H1 (cell line): ENCODE results near the gene STXBP4. TPM values are rescaled to one million over a fixed set of nuclear protein-coding genes. Genes with fewer than 3 reads are reported as not detected.
A peak's percentile ranks its signal among the peaks of the same experiment; 100 is the strongest.

ENCODE experiments used
- CTCF ChIA-PET: fragments of 300-600 bp; sonication (Branson Sonifier 250); formaldehyde crosslinking; loops from one replicate; lab custom pipeline; 2021; ENCODE audit not compliant: partially characterized antibody; lab: Charles Lee
- POLR2A ChIA-PET: fragments of 300-600 bp; sonication (Branson Sonifier 250); formaldehyde crosslinking; loops from one replicate; lab custom pipeline; 2021; ENCODE audit warnings: inconsistent platforms; ENCODE audit not compliant: partially characterized antibody; lab: Charles Lee
- DNase-seq, 2 experiments: peaks; one replicate each; pipeline versions ENCODE4 v3.0.0 to v3.0.0-alpha.2; 2010 to 2022; ENCODE audit warnings: low spot score in 2 of 2, low read depth in 1 of 2, mixed read lengths in 1 of 2
- FAIRE-seq: peaks from 2 replicates; lab custom pipeline; 2011; peaks lifted over from hg19 to GRCh38; lab: Jason Lieb, UNC
- H2AFZ ChIP-seq: 2 replicates; pipeline ENCODE4 v1.8.1; 2012; ENCODE audit warnings: low read length, inconsistent platforms
- H2AK5ac ChIP-seq: 2 replicates; pipeline ENCODE4 v1.6.1; 2013; ENCODE audit warnings: low read depth, low read length
- H2BK120ac ChIP-seq: replicated peaks from 2 replicates; pipeline ENCODE3; 2013; ENCODE audit warnings: low read depth, low read length, inconsistent platforms
- H2BK12ac ChIP-seq: 2 replicates; pipeline ENCODE4 v1.6.1; 2013; ENCODE audit warnings: low read depth, low read length
- H2BK15ac ChIP-seq: 2 replicates; pipeline ENCODE4 v1.6.1; 2013; ENCODE audit warnings: low read length
- H2BK20ac ChIP-seq: 2 replicates; pipeline ENCODE4 v1.6.1; 2013; ENCODE audit warnings: low read length
- H2BK5ac ChIP-seq: 2 replicates; pipeline ENCODE4 v1.6.1; 2013; ENCODE audit warnings: low read depth, low read length
- H3K14ac ChIP-seq: 2 replicates; pipeline ENCODE4 v1.6.1; 2013; ENCODE audit warnings: inconsistent platforms; ENCODE audit not compliant: insufficient read length
- H3K18ac ChIP-seq: 2 replicates; pipeline ENCODE4 v1.6.1; 2013; ENCODE audit warnings: low read length; ENCODE audit errors: extremely low read depth
- H3K23ac ChIP-seq: 2 replicates; pipeline ENCODE4 v1.6.1; 2013; ENCODE audit warnings: inconsistent platforms; ENCODE audit not compliant: insufficient read length
- H3K23me2 ChIP-seq: 2 replicates; pipeline ENCODE4 v1.6.1; 2013; ENCODE audit warnings: low read depth, low read length
- H3K27ac ChIP-seq: 2 replicates; pipeline ENCODE4 v1.6.1; 2011; ENCODE audit warnings: low read depth, low read length, inconsistent platforms
- H3K27me3 ChIP-seq, 4 experiments: replicated peaks in 1 of 4; 1 replicate in 1 of 4; 2 replicates in 3 of 4; pipeline versions ENCODE4 v1.6.1 to v1.8.1; 2011 to 2013; ENCODE audit warnings: low read length in 3 of 4, mild to moderate bottlenecking in 3 of 4, inconsistent platforms in 2 of 4, mixed read lengths in 2 of 4, moderate library complexity in 1 of 4; ENCODE audit not compliant: control insufficient read depth in 3 of 4, insufficient read depth in 3 of 4; ENCODE audit errors: extremely low read depth in 1 of 4
- H3K36me3 ChIP-seq, 4 experiments: 2 replicates each; pipeline versions ENCODE4 v1.6.1 to v1.8.1; 2011 to 2013; ENCODE audit warnings: mild to moderate bottlenecking in 4 of 4, low read length in 3 of 4, moderate library complexity in 2 of 4, control low read depth in 1 of 4, inconsistent platforms in 1 of 4; ENCODE audit not compliant: insufficient read depth in 4 of 4, control insufficient read depth in 2 of 4
- H3K4ac ChIP-seq: replicated peaks from 2 replicates; pipeline ENCODE3; 2013; ENCODE audit warnings: low read length, low read depth, mixed read lengths, inconsistent platforms; ENCODE audit not compliant: insufficient read length
- H3K4me1 ChIP-seq, 4 experiments: replicated peaks in 1 of 4; 1 replicate in 1 of 4; 2 replicates in 3 of 4; pipeline versions ENCODE4 v1.6.1 to v1.8.1; 2011 to 2013; ENCODE audit warnings: low read length in 3 of 4, inconsistent platforms in 2 of 4, mixed read lengths in 1 of 4; ENCODE audit not compliant: insufficient read depth in 4 of 4, control insufficient read depth in 3 of 4
- H3K4me2 ChIP-seq, 2 experiments: 2 replicates each; pipeline versions ENCODE4 v1.6.1 to v1.8.1; 2011 to 2013; ENCODE audit warnings: low read depth in 2 of 2, low read length in 2 of 2, control low read depth in 1 of 2, inconsistent platforms in 1 of 2, mild to moderate bottlenecking in 1 of 2; ENCODE audit not compliant: insufficient read depth in 1 of 2
- H3K4me3 ChIP-seq, 4 experiments: fragments of 200-600, 300-600 bp in 1 of 4; sonication (generic), shearing (Covaris generic), sonication (Bioruptor Twin) in 1 of 4; 2 replicates each; pipeline versions ENCODE4 v1.5.1 to v1.8.1; 2011 to 2016; ENCODE audit warnings: low read length in 4 of 4, low read depth in 3 of 4, control low read depth in 2 of 4, inconsistent platforms in 2 of 4, mild to moderate bottlenecking in 2 of 4, mixed read lengths in 1 of 4, moderate library complexity in 1 of 4; ENCODE audit not compliant: insufficient read depth in 2 of 4; ENCODE audit errors: extremely low read depth in 1 of 4
- H3K56ac ChIP-seq: replicated peaks from 2 replicates; pipeline ENCODE3; 2013; ENCODE audit warnings: low read depth, mild to moderate bottlenecking, mixed read lengths, low read length, inconsistent platforms; ENCODE audit not compliant: insufficient read length
- H3K79me1 ChIP-seq: 2 replicates; pipeline ENCODE4 v1.6.1; 2013; ENCODE audit warnings: low read depth, low read length, control low read depth
- H3K79me2 ChIP-seq, 2 experiments: 2 replicates each; pipeline versions ENCODE4 v1.6.1 to v1.8.1; 2012 to 2013; ENCODE audit warnings: low read length in 2 of 2, mild to moderate bottlenecking in 2 of 2, inconsistent platforms in 1 of 2; ENCODE audit not compliant: insufficient read depth in 2 of 2, control insufficient read depth in 1 of 2
- H3K9ac ChIP-seq, 4 experiments: replicated peaks in 1 of 4; 1 replicate in 1 of 4; 2 replicates in 3 of 4; pipeline versions ENCODE4 v1.6.1 to v1.8.1; 2011 to 2013; ENCODE audit warnings: low read depth in 3 of 4, low read length in 3 of 4, control low read depth in 2 of 4, mild to moderate bottlenecking in 2 of 4, moderate library complexity in 2 of 4, inconsistent platforms in 1 of 4; ENCODE audit errors: extremely low read depth in 1 of 4
- H3K9me3 ChIP-seq, 2 experiments: 2 replicates each; pipeline versions ENCODE4 v1.6.1 to v1.8.1; 2012 to 2013; ENCODE audit warnings: mild to moderate bottlenecking in 2 of 2, moderate library complexity in 2 of 2, control low read depth in 1 of 2, inconsistent platforms in 1 of 2, low read depth in 1 of 2, low read length in 1 of 2, mixed read lengths in 1 of 2; ENCODE audit not compliant: insufficient read depth in 2 of 2
- H4K20me1 ChIP-seq, 2 experiments: replicated peaks in 1 of 2; 2 replicates each; pipeline versions ENCODE3 to v1.8.1; 2011 to 2013; ENCODE audit warnings: inconsistent platforms in 2 of 2, low read length in 2 of 2, mild to moderate bottlenecking in 1 of 2; ENCODE audit not compliant: insufficient read depth in 2 of 2, control insufficient read depth in 1 of 2
- H4K5ac ChIP-seq: 2 replicates; pipeline ENCODE4 v1.6.1; 2013; ENCODE audit warnings: low read length, low read depth, mixed read lengths, inconsistent platforms; ENCODE audit not compliant: insufficient read length
- H4K8ac ChIP-seq: 2 replicates; pipeline ENCODE4 v1.8.0; 2013; ENCODE audit warnings: mild to moderate bottlenecking, moderate library complexity, low read length, inconsistent platforms; ENCODE audit not compliant: insufficient read depth; ENCODE audit errors: extremely low read depth
- H4K91ac ChIP-seq: replicated peaks from 2 replicates; pipeline ENCODE3; 2013; ENCODE audit warnings: low read length, mixed read lengths, inconsistent platforms; ENCODE audit not compliant: insufficient read length
- ATF2 ChIP-seq: IDR thresholded peaks from 2 replicates; pipeline ENCODE4 v1.6.1; 2012; ENCODE audit warnings: low read length, inconsistent platforms
- BACH1 ChIP-seq: IDR thresholded peaks from 2 replicates; pipeline ENCODE4 v1.6.1; 2012; ENCODE audit warnings: low read length, improper control_type of control experiment
- CBX5 ChIP-seq: fragments of 300-800, 300-1000 bp; sonication (generic); IDR thresholded peaks from 2 replicates; pipeline ENCODE4 v1.7.1; 2016; ENCODE audit warnings: antibody characterized with exemption, low read length, low read depth
- CREB1 ChIP-seq: IDR thresholded peaks from 2 replicates; pipeline ENCODE4 v1.6.1; 2012; ENCODE audit warnings: inconsistent platforms
- E2F6 ChIP-seq: IDR thresholded peaks from 2 replicates; pipeline ENCODE4 v1.6.1; 2012; ENCODE audit warnings: inconsistent platforms
- FOSL1 ChIP-seq: IDR thresholded peaks from 2 replicates; pipeline ENCODE4 v1.6.1; 2011; ENCODE audit warnings: mild to moderate bottlenecking, low read depth, low read length, moderate library complexity; ENCODE audit not compliant: insufficient read depth
- HDAC2 ChIP-seq, 2 experiments: fragments of 300-600 bp in 1 of 2; sonication (generic) in 1 of 2; IDR thresholded peaks; 2 replicates each; pipeline ENCODE4 v1.6.1; 2011 to 2012; ENCODE audit warnings: low read depth in 2 of 2, low read length in 2 of 2, mild to moderate bottlenecking in 2 of 2, moderate library complexity in 2 of 2, borderline replicate concordance in 1 of 2, inconsistent platforms in 1 of 2
- KDM1A ChIP-seq: fragments of 200-600, 300-600 bp; sonication (generic); IDR thresholded peaks from 2 replicates; pipeline ENCODE4 v1.7.1; 2016; ENCODE audit warnings: mild to moderate bottlenecking, low read length, borderline replicate concordance
- MAX ChIP-seq: IDR thresholded peaks from 2 replicates; pipeline ENCODE4 v1.6.1; 2012; ENCODE audit warnings: inconsistent platforms
- NRF1 ChIP-seq: IDR thresholded peaks from 2 replicates; pipeline ENCODE4 v1.6.1; 2011; ENCODE audit warnings: mild to moderate bottlenecking, low read depth, low read length, improper control_type of control experiment
- RXRA ChIP-seq: IDR thresholded peaks from 2 replicates; pipeline ENCODE4 v1.6.1; 2011; ENCODE audit warnings: low read depth, mild to moderate bottlenecking, low read length, moderate library complexity; ENCODE audit not compliant: insufficient read depth
- WGBS, 2 experiments: shearing (Covaris generic) in 1 of 2; methylation state at CpG; one replicate each; pipeline versions ENCODE4 v1.1.6 to v1.1.7; 2013 to 2015; ENCODE audit warnings: low lambda C conversion rate in 2 of 2, mixed read lengths in 2 of 2, inconsistent platforms in 1 of 2, low coverage in 1 of 2, missing lambda C conversion rate in 1 of 2; ENCODE audit not compliant: insufficient replicate concordance in 2 of 2, insufficient coverage in 1 of 2, insufficient read length in 1 of 2; ENCODE audit errors: extremely low coverage in 1 of 2, missing lambda C conversion rate in 1 of 2; 5-methylcytosine and 5-hydroxymethylcytosine counted together
- polyA plus RNA-seq, 7 experiments: library from polyadenylated mRNA; depleted of rRNA in 3 of 7; stranded (reverse) in 5 of 7; unstranded in 2 of 7; fragments of >200 nt in 5 of 7; fragments of 200-250 nt in 2 of 7; gene quantifications; 1 replicate in 5 of 7; 2 replicates in 1 of 7; 4 replicates in 1 of 7; pipeline versions ENCODE4 v1.2.1 to v1.2.3, GENCODE V29; 2011 to 2013; ENCODE audit warnings: missing spikeins in 2 of 7, mixed read lengths in 2 of 7
- total RNA-seq: library from RNA; stranded (reverse); fragmentation: NEBNext Ultra II Directional; extraction: Animal tissue kit (Norgen Biotek cat#: 25700); gene quantifications from 2 replicates; pipeline ENCODE4 v1.2.1, GENCODE V29; 2021

STXBP4 gene
- total and polyA plus RNA-seq, 2 of the 8 experiments (the other 6 are each of a cell fraction or from before 2014, with no cell fraction given), result 3.2 to 18.5 TPM

- H3K56ac ChIP-seq, result no peak overlapping the region
- no peaks in the 10 kb centered on the region for H3K79me2 ChIP-seq
- ChIA-PET POLR2A (no interaction called here), CTCF (no interaction called here)
- H2BK15ac ChIP-seq, result no peak overlapping the region
- H3K23ac ChIP-seq, result no peak overlapping the region
- no peaks in the 10 kb centered on the region for H3K9me3 ChIP-seq
- H3K9ac ChIP-seq, result no peak overlapping the region
- no peak overlapping the region for H3K4me2 ChIP-seq
- WGBS, 2 experiments, result 0% methylated on average over 1 of the region's 1 CpG; no CpG with 5 or more reads in 1 of the 2 experiments
- H3K79me1 ChIP-seq, result no peaks in the 10 kb centered on the region
- no peak overlapping the region for H2BK120ac ChIP-seq
- H4K91ac ChIP-seq, result no peak overlapping the region
- H3K4me1 ChIP-seq, result no peaks in the 10 kb centered on the region; a peak in 1 of 7 replicates
- DNase-seq (no peak), FAIRE-seq (peak; percentile 24)
- H4K20me1 ChIP-seq, result no peaks in the 10 kb centered on the region
- no peak overlapping the region for H2BK20ac ChIP-seq
- no peaks in the 10 kb centered on the region for H3K23me2 ChIP-seq
- no peak overlapping the region for H2BK12ac ChIP-seq
- H3K27ac ChIP-seq, result no peak overlapping the region
- H3K18ac ChIP-seq, result no peak overlapping the region
- H3K36me3 ChIP-seq, result no peaks in the 10 kb centered on the region
- no peaks in the 10 kb centered on the region for H3K27me3 ChIP-seq
- no peak for TF ChIP-seq FOSL1
- TF ChIP-seq NRF1, result no peak
- no peak for TF ChIP-seq BACH1
- no peak for TF ChIP-seq RXRA
- no peak for TF ChIP-seq HDAC2 (IDR thresholded peaks at IDR 0.05; ENCODE audit: borderline replicate concordance in 1 of 2, low read depth in 2 of 2, low read length in 2 of 2)
- TF ChIP-seq KDM1A, result no peak
- no peak for TF ChIP-seq CREB1
- no peak for TF ChIP-seq MAX
- TF ChIP-seq ATF2, result no peak
- TF ChIP-seq E2F6, result no peak
- no peak for TF ChIP-seq CBX5
- H3K4ac ChIP-seq, result no peak overlapping the region
- H3K14ac ChIP-seq, result no peak overlapping the region
- no peak overlapping the region for H2AFZ ChIP-seq
- H2AK5ac ChIP-seq, result no peak overlapping the region
- H2BK5ac ChIP-seq, result no peak overlapping the region
- no peak overlapping the region for H3K4me3 ChIP-seq
- no peak overlapping the region for H4K8ac ChIP-seq
- no peak overlapping the region for H4K5ac ChIP-seq
Measured at GRCh38 chr17:55023626-55024025, 55.1 kb downstream of the STXBP4 start.
